H1 (cell line): Measurements from ENCODE around the gene SOX1. TPM values are rescaled to one million over a fixed set of nuclear protein-coding genes. Genes with fewer than 3 reads are reported as not detected.

Experiments used
- CTCF ChIA-PET: fragments of 300-600 bp; sonication (Branson Sonifier 250); formaldehyde crosslinking; loops from one replicate; lab custom pipeline; 2021; ENCODE audit not compliant: partially characterized antibody; lab: Charles Lee
- POLR2A ChIA-PET: fragments of 300-600 bp; sonication (Branson Sonifier 250); formaldehyde crosslinking; loops from one replicate; lab custom pipeline; 2021; ENCODE audit warnings: inconsistent platforms; ENCODE audit not compliant: partially characterized antibody; lab: Charles Lee
- DNase-seq, 2 experiments: peaks; one replicate each; pipeline versions ENCODE4 v3.0.0 to v3.0.0-alpha.2; 2010 to 2022; ENCODE audit warnings: low spot score in 2 of 2, low read depth in 1 of 2, mixed read lengths in 1 of 2
- FAIRE-seq: peaks from 2 replicates; lab custom pipeline; 2011; peaks lifted over from hg19 to GRCh38; lab: Jason Lieb, UNC
- H2AFZ ChIP-seq: 2 replicates; pipeline ENCODE4 v1.8.1; 2012; ENCODE audit warnings: low read length, inconsistent platforms
- H2AK5ac ChIP-seq: 2 replicates; pipeline ENCODE4 v1.6.1; 2013; ENCODE audit warnings: low read depth, low read length
- H2BK120ac ChIP-seq: replicated peaks from 2 replicates; pipeline ENCODE3; 2013; ENCODE audit warnings: low read depth, low read length, inconsistent platforms
- H2BK12ac ChIP-seq: 2 replicates; pipeline ENCODE4 v1.6.1; 2013; ENCODE audit warnings: low read depth, low read length
- H2BK15ac ChIP-seq: 2 replicates; pipeline ENCODE4 v1.6.1; 2013; ENCODE audit warnings: low read length
- H2BK20ac ChIP-seq: 2 replicates; pipeline ENCODE4 v1.6.1; 2013; ENCODE audit warnings: low read length
- H2BK5ac ChIP-seq: 2 replicates; pipeline ENCODE4 v1.6.1; 2013; ENCODE audit warnings: low read depth, low read length
- H3K14ac ChIP-seq: 2 replicates; pipeline ENCODE4 v1.6.1; 2013; ENCODE audit warnings: inconsistent platforms; ENCODE audit not compliant: insufficient read length
- H3K18ac ChIP-seq: 2 replicates; pipeline ENCODE4 v1.6.1; 2013; ENCODE audit warnings: low read length; ENCODE audit errors: extremely low read depth
- H3K23ac ChIP-seq: 2 replicates; pipeline ENCODE4 v1.6.1; 2013; ENCODE audit warnings: inconsistent platforms; ENCODE audit not compliant: insufficient read length
- H3K23me2 ChIP-seq: 2 replicates; pipeline ENCODE4 v1.6.1; 2013; ENCODE audit warnings: low read depth, low read length
- H3K27ac ChIP-seq: 2 replicates; pipeline ENCODE4 v1.6.1; 2011; ENCODE audit warnings: low read depth, low read length, inconsistent platforms
- H3K27me3 ChIP-seq, 4 experiments: replicated peaks in 1 of 4; 1 replicate in 1 of 4; 2 replicates in 3 of 4; pipeline versions ENCODE4 v1.6.1 to v1.8.1; 2011 to 2013; ENCODE audit warnings: low read length in 3 of 4, mild to moderate bottlenecking in 3 of 4, inconsistent platforms in 2 of 4, mixed read lengths in 2 of 4, moderate library complexity in 1 of 4; ENCODE audit not compliant: control insufficient read depth in 3 of 4, insufficient read depth in 3 of 4; ENCODE audit errors: extremely low read depth in 1 of 4
- H3K36me3 ChIP-seq, 4 experiments: 2 replicates each; pipeline versions ENCODE4 v1.6.1 to v1.8.1; 2011 to 2013; ENCODE audit warnings: mild to moderate bottlenecking in 4 of 4, low read length in 3 of 4, moderate library complexity in 2 of 4, control low read depth in 1 of 4, inconsistent platforms in 1 of 4; ENCODE audit not compliant: insufficient read depth in 4 of 4, control insufficient read depth in 2 of 4
- H3K4ac ChIP-seq: replicated peaks from 2 replicates; pipeline ENCODE3; 2013; ENCODE audit warnings: low read length, low read depth, mixed read lengths, inconsistent platforms; ENCODE audit not compliant: insufficient read length
- H3K4me1 ChIP-seq, 4 experiments: replicated peaks in 1 of 4; 1 replicate in 1 of 4; 2 replicates in 3 of 4; pipeline versions ENCODE4 v1.6.1 to v1.8.1; 2011 to 2013; ENCODE audit warnings: low read length in 3 of 4, inconsistent platforms in 2 of 4, mixed read lengths in 1 of 4; ENCODE audit not compliant: insufficient read depth in 4 of 4, control insufficient read depth in 3 of 4
- H3K4me2 ChIP-seq, 2 experiments: 2 replicates each; pipeline versions ENCODE4 v1.6.1 to v1.8.1; 2011 to 2013; ENCODE audit warnings: low read depth in 2 of 2, low read length in 2 of 2, control low read depth in 1 of 2, inconsistent platforms in 1 of 2, mild to moderate bottlenecking in 1 of 2; ENCODE audit not compliant: insufficient read depth in 1 of 2
- H3K4me3 ChIP-seq, 4 experiments: fragments of 200-600, 300-600 bp in 1 of 4; sonication (generic), shearing (Covaris generic), sonication (Bioruptor Twin) in 1 of 4; 2 replicates each; pipeline versions ENCODE4 v1.5.1 to v1.8.1; 2011 to 2016; ENCODE audit warnings: low read length in 4 of 4, low read depth in 3 of 4, control low read depth in 2 of 4, inconsistent platforms in 2 of 4, mild to moderate bottlenecking in 2 of 4, mixed read lengths in 1 of 4, moderate library complexity in 1 of 4; ENCODE audit not compliant: insufficient read depth in 2 of 4; ENCODE audit errors: extremely low read depth in 1 of 4
- H3K56ac ChIP-seq: replicated peaks from 2 replicates; pipeline ENCODE3; 2013; ENCODE audit warnings: low read depth, mild to moderate bottlenecking, mixed read lengths, low read length, inconsistent platforms; ENCODE audit not compliant: insufficient read length
- H3K79me1 ChIP-seq: 2 replicates; pipeline ENCODE4 v1.6.1; 2013; ENCODE audit warnings: low read depth, low read length, control low read depth
- H3K79me2 ChIP-seq, 2 experiments: 2 replicates each; pipeline versions ENCODE4 v1.6.1 to v1.8.1; 2012 to 2013; ENCODE audit warnings: low read length in 2 of 2, mild to moderate bottlenecking in 2 of 2, inconsistent platforms in 1 of 2; ENCODE audit not compliant: insufficient read depth in 2 of 2, control insufficient read depth in 1 of 2
- H3K9ac ChIP-seq, 4 experiments: replicated peaks in 1 of 4; 1 replicate in 1 of 4; 2 replicates in 3 of 4; pipeline versions ENCODE4 v1.6.1 to v1.8.1; 2011 to 2013; ENCODE audit warnings: low read depth in 3 of 4, low read length in 3 of 4, control low read depth in 2 of 4, mild to moderate bottlenecking in 2 of 4, moderate library complexity in 2 of 4, inconsistent platforms in 1 of 4; ENCODE audit errors: extremely low read depth in 1 of 4
- H3K9me3 ChIP-seq, 2 experiments: 2 replicates each; pipeline versions ENCODE4 v1.6.1 to v1.8.1; 2012 to 2013; ENCODE audit warnings: mild to moderate bottlenecking in 2 of 2, moderate library complexity in 2 of 2, control low read depth in 1 of 2, inconsistent platforms in 1 of 2, low read depth in 1 of 2, low read length in 1 of 2, mixed read lengths in 1 of 2; ENCODE audit not compliant: insufficient read depth in 2 of 2
- H4K20me1 ChIP-seq, 2 experiments: replicated peaks in 1 of 2; 2 replicates each; pipeline versions ENCODE3 to v1.8.1; 2011 to 2013; ENCODE audit warnings: inconsistent platforms in 2 of 2, low read length in 2 of 2, mild to moderate bottlenecking in 1 of 2; ENCODE audit not compliant: insufficient read depth in 2 of 2, control insufficient read depth in 1 of 2
- H4K5ac ChIP-seq: 2 replicates; pipeline ENCODE4 v1.6.1; 2013; ENCODE audit warnings: low read length, low read depth, mixed read lengths, inconsistent platforms; ENCODE audit not compliant: insufficient read length
- H4K8ac ChIP-seq: 2 replicates; pipeline ENCODE4 v1.8.0; 2013; ENCODE audit warnings: mild to moderate bottlenecking, moderate library complexity, low read length, inconsistent platforms; ENCODE audit not compliant: insufficient read depth; ENCODE audit errors: extremely low read depth
- H4K91ac ChIP-seq: replicated peaks from 2 replicates; pipeline ENCODE3; 2013; ENCODE audit warnings: low read length, mixed read lengths, inconsistent platforms; ENCODE audit not compliant: insufficient read length
- BCL11A ChIP-seq, 2 experiments: IDR thresholded peaks; one replicate each; pipeline ENCODE4 v1.6.1; 2011; ENCODE audit warnings: low read depth in 2 of 2, low read length in 2 of 2, mild to moderate bottlenecking in 2 of 2
- EZH2 ChIP-seq: fragments of 200-600 bp; sonication (generic); IDR thresholded peaks from 2 replicates; pipeline ENCODE4 v1.7.1; 2012; ENCODE audit warnings: low read depth, mild to moderate bottlenecking, moderate library complexity, low read length, inconsistent platforms; ENCODE audit not compliant: severe bottlenecking
- KDM5A ChIP-seq: fragments of 200-600 bp; IDR thresholded peaks from 2 replicates; pipeline ENCODE4 v1.7.1; 2012; ENCODE audit warnings: mild to moderate bottlenecking, low read length, inconsistent platforms, mixed read lengths
- RBBP5 ChIP-seq: IDR thresholded peaks from 2 replicates; pipeline ENCODE4 v1.7.1; 2012; ENCODE audit warnings: low read depth, mild to moderate bottlenecking, inconsistent platforms, low read length, moderate library complexity, borderline replicate concordance
- RNF2 ChIP-seq: fragments of 200-900, 300-1000 bp; sonication (generic); IDR thresholded peaks from 2 replicates; pipeline ENCODE4 v1.7.1; 2016; ENCODE audit warnings: borderline replicate concordance, low read depth, mild to moderate bottlenecking, antibody characterized with exemption, low read length; ENCODE audit not compliant: poor library complexity, severe bottlenecking; ENCODE audit errors: missing control alignments
- SUZ12 ChIP-seq: fragments of 200-600 bp; sonication (generic); IDR thresholded peaks from 2 replicates; pipeline ENCODE4 v1.6.1; 2012; ENCODE audit warnings: mild to moderate bottlenecking, inconsistent platforms, low read length, moderate library complexity, mixed read lengths
- WGBS, 2 experiments: shearing (Covaris generic) in 1 of 2; methylation state at CpG; one replicate each; pipeline versions ENCODE4 v1.1.6 to v1.1.7; 2013 to 2015; ENCODE audit warnings: low lambda C conversion rate in 2 of 2, mixed read lengths in 2 of 2, inconsistent platforms in 1 of 2, low coverage in 1 of 2, missing lambda C conversion rate in 1 of 2; ENCODE audit not compliant: insufficient replicate concordance in 2 of 2, insufficient coverage in 1 of 2, insufficient read length in 1 of 2; ENCODE audit errors: extremely low coverage in 1 of 2, missing lambda C conversion rate in 1 of 2; 5-methylcytosine and 5-hydroxymethylcytosine counted together
- polyA plus RNA-seq, 7 experiments: library from polyadenylated mRNA; depleted of rRNA in 3 of 7; stranded (reverse) in 5 of 7; unstranded in 2 of 7; fragments of >200 nt in 5 of 7; fragments of 200-250 nt in 2 of 7; gene quantifications; 1 replicate in 5 of 7; 2 replicates in 1 of 7; 4 replicates in 1 of 7; pipeline versions ENCODE4 v1.2.1 to v1.2.3, GENCODE V29; 2011 to 2013; ENCODE audit warnings: missing spikeins in 2 of 7, mixed read lengths in 2 of 7
- total RNA-seq: library from RNA; stranded (reverse); fragmentation: NEBNext Ultra II Directional; extraction: Animal tissue kit (Norgen Biotek cat#: 25700); gene quantifications from 2 replicates; pipeline ENCODE4 v1.2.1, GENCODE V29; 2021

The SOX1 gene
- total and polyA plus RNA-seq, 2 of the 8 experiments (the other 6 are each of a cell fraction or from before 2014, with no cell fraction given) = 0.03 to 0.09 TPM

DNA sequence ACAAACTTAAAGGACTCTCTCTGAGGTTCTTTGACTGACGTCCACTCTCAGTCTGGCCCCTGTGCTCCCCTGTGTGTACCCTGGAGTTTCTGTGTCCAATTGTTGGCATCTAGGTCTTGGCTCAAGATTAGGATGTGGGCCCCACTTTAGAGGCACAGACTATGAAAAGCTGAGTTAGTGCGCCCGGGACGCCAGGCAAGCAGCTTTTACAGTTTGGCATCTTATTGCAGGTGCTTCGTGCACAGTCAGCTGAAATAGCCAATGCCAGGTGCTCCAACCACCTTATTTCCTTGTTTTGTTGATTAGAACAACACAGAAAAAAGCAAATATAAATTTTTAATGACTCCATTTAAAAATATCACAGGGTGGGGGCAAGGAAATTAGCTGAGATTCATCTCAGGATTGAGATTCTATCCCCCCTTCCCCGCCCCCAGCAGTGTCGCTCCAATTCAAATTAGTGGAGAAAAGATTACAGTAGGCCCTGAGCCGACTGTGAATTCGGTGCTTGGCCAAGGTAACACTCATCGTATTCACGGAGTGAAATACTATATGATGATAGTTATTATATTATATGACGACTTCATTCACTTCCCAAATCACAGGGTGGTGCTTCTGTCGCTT lies 4.3 kb downstream of the SOX1 start:
- Histone ChIP-seq H3K9ac (no peak overlapping the region), H3K36me3 (peaks cover 0 to 10% (median 0%) of the 10 kb centered on the region in 4 experiments; a peak in 1 of 8 replicates), H3K56ac (no peak overlapping the region), H3K4ac (no peak overlapping the region), H3K14ac (no peak overlapping the region), H3K18ac (peak overlapping the region; percentile 19), H4K8ac (no peak overlapping the region), H2AFZ (no peak overlapping the region), H2BK5ac (no peak overlapping the region), H2BK12ac (peak overlapping the region; percentile 84), H2AK5ac (peak overlapping the region; percentile 70; the same call in 1 of the 2 replicates), H3K9me3 (no peaks in the 10 kb centered on the region), H3K27ac (no peak overlapping the region), H3K4me2 (peak overlapping the region; percentile 68 to 96), H3K23me2 (peaks cover 19% of the 10 kb centered on the region; the same call in 1 of the 2 replicates), H3K4me3 (peak overlapping the region in 2 of 4 experiments; percentile 34 to 70; a peak in 3 of 8 replicates), H3K27me3 (peaks cover 60 to 77% (median 71%) of the 10 kb centered on the region in 4 experiments), H4K20me1 (peaks cover 6 to 14% of the 10 kb centered on the region in 2 experiments), H3K4me1 (peaks cover 3 to 15% (median 9%) of the 10 kb centered on the region in 4 experiments), H2BK20ac (no peak overlapping the region), H4K5ac (no peak overlapping the region), H2BK15ac (no peak overlapping the region), H2BK120ac (peak overlapping the region; percentile 18), H3K23ac (no peak overlapping the region), H3K79me2 (no peaks in the 10 kb centered on the region), H3K79me1 (no peaks in the 10 kb centered on the region), H4K91ac (no peak overlapping the region)
- 5% methylated on average over 13 of the region's 13 CpGs; no CpG with 5 or more reads in 1 of the 2 experiments for WGBS, 2 experiments
- DNase-seq (no peak), FAIRE-seq (no peak)
- ChIA-PET CTCF (interaction anchor here (0.9 kb wide), 1 partner anchor 371 kb away, joined by 3 read pairs; no protein-coding TSS in a partner anchor), POLR2A (interaction anchor here (0.6 to 1.5 kb wide), 3 partner anchors 14 to 1296 kb away, joined by 3 to 4 read pairs (median 4); no protein-coding TSS in a partner anchor)
- TF ChIP-seq RNF2 (peak; percentile 97), RBBP5 (no peak), SUZ12 (peak; percentile 82; the same call in 1 of the 2 replicates), BCL11A (IDR thresholded peaks at IDR 0.05; ENCODE audit: low read depth in 2 of 2, low read length in 2 of 2) (no peak), EZH2 (peak; percentile 91), KDM5A (no peak)
